Anterior cingulate cortex (tissue), 58 donors: Measurements from ENCODE around the gene SUN1.
"Not testable (repeated sequence)": the region's sequence is repeated elsewhere in the genome, so short reads cannot be mapped to it uniquely, and the experiment has no call there.

Source experiments
- DNase-seq, 58 donors: peaks; one replicate each; lab custom pipeline; 2025; lab: John Stamatoyannopoulos, UW

The SUN1 gene

DNA sequence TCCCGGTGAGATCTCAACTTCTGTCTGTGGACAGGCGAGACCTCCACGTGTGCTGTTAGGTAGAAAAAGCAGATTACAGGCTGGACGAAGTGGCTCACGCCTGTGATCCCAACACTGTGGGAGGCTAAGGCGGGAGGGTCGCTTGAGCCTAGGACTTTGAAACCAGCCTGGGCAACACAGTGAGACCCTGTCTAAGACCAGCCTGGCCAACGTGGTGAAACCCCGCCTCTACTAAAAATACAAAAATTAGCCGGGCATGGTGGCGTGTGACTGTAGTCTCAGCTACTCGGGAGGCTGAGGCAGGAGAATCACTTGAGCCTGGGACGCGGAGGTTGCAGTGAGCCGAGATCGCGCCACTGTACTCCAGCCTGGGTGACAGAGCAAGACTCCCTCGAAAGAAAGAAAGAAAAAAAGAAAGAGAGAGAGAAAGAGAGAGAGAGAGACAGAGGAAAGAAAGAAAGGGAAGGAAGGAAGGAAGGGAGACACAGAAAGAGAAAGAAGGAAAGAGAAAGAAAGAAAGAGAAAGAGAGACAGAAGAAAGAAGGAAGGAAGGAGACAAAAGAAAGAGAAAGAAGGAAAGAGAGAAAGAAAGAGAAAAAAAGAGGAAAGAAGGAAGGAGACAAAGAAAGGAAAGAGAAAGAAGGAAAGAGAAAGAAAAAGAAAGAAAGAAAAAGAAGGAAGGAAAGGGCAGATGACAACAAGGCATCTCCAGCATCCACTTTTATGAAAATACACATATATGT lies 29.6 kb upstream of the SUN1 start:
- DNase-seq: no peak

DNA sequence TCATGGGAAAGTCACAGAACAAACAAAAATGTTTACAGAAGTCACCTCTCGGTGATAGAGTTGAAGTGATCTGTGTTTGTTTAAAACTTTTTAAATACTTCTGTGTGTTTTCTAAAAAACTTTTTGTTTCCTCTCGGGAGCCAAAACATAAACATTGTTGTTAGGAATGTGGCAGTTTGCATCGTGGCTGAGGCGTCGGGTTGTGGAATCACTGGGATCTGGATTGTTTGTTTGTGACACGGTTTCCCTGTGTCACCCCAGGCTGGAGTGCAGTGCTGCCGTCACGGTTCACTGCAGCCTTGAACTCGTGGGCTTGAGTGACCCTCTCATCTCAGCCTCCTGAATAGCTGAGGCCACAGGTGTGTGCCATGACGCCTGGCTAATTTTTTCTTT lies 29.0 kb upstream of the SUN1 start:
- no peak for DNase-seq

DNA sequence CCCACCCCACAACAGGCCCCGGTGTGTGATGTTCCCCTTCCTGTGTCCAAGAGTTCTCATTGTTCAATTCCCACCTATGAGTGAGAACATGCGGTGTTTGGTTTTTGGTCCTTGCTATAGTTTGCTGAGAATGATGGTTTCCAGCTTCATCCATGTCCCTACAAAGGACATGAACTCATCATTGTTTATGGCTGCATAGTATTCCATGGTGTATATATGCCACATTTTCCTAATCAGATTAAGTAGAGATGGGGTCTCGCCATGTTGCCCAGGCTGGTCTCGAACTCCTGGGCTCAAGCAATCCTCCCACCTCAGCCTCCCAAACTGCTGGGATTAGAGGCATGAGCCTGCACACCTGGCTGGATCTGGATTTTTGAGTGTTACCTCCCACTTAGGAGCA lies 28.5 kb upstream of the SUN1 start:
- DNase-seq: not testable (repeated sequence)

DNA sequence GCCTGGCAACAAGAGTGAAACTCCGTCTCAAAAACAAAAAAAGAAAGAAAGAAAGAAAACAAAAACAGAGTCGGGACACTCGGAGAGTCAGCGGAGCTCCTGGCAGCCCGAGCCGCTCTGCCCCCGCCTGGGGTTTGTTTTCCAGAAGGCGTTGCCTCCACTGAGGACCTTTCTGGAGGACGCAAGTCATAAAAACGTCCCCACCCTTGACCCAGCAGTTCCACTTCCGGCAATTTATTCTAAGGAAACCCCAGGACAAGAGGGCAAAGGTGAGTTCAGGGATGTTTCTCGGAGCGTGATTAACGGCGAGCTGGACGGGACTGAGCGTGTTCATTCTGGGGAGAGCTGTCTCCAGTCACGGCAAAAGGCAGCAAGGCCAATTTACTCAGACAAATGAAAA lies 27.0 kb upstream of the SUN1 start:
- DNase-seq: no peak

DNA sequence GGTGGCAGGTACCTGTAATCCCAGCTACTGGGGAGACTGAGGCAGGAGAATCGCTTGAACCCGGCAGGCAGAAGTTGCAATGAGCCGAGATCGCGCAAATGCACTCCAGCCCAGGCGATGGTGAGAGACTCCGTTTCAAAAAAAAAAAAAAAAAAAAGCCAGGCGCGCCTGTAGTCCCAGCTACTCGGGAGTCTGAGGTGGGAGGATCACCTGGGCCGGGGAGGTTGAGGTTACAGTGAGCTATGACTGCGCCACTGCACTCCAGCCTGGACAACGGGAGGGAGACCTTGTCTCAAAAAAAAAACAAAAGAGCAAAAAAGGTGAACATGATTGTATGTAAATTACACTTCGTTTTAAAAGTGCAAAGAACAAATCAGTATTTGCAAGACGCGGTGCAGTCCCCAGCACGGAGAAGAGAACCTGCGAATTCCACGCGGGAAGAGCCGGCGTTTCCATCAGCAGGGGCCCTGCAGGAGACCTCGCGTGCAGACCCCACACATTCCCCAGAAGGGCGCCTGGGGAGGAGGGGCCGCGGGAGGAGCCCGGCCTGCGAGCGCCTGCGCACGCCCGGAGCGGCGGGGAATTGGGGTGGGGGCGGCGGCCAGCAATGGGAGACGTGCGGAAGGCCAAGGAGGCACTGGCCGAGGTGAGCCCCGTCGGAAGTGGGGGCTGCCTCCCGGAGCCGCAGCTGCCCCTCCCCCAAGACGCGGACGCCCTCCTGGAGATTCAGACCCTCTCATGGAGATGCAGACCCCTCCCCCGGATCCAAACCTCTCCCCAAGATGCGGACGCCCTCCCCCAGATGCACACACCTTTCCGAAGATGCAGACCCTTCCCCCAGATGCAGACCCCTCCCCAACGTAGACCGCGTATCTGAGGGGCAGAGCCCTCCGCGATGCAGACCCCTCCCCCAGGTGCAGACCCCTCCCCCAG lies 16.7 kb upstream of the SUN1 start:
- DNase-seq: peak in 8 of 58 donors; percentile 21 to 76 (median 34)

DNA sequence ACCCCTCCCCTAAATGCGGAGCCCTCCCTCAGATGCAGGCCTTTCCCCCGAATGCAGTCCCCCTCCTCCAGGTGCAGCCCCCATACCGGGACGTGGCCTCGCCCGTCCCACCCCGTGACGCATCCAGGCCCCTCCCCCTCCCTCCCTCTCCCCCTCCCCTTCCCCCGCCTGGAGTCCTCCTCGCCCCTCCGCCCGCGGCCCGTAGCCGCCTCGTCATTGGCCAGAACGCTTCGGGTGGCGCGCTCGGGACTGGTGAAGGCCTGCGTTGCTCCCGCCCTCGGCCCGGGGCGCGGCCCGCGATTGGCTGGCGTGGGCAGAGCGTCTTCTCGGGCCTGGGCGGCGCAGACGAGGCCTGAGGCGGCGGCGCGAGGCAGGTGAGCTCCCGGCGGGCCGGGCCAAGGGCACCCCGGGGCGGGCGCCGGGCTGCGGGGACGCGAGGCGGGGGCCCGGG lies 16.0 kb upstream of the SUN1 start:
- peak; percentile 52 to 99 (median 95) for DNase-seq

DNA sequence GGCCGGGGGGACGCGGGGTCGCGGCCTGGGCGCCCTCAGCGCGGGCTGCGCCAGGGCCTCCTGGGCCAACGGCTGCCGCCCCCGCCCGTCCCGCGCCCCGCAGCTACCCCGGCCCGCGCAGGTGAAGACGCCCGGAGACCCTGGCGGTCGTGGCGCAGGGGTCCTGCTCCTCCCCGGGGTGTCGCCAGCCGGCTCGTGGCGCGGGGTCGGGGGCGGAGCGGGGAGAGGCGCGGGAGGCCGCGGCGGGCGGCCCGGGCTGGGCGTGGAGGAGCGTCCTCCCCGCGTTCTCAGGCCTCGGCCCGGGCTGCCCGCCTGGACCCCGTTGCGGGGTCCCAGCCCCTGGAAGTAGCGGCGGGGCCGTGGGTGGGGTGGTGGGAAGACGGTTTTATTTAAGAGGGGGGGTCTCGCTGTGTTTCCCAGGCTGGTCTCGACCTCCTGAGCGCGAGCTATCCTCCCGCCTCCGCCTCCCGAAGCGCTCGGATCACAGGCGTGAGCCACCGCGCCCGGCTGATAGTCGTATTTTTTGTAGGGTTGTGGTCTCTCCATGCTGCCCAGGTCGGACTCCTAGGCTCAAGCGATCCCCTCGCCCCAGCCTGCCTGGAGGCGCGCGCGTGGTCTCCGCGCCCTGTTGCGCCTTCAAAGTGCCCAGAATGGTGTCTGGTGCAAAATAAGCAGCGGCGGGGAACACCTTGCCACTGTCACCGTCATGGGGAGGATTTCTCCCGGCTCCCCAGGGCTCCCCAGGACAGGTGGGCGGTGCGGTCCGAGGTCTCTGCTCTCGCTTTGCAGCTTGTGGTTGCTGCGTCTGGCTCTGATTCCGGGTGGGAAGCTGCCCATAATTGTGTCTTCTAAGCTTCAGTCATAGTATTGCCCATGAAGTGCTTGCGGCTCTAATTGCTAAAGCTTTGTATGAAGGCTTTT lies 15.3 kb upstream of the SUN1 start:
- no peak for DNase-seq

DNA sequence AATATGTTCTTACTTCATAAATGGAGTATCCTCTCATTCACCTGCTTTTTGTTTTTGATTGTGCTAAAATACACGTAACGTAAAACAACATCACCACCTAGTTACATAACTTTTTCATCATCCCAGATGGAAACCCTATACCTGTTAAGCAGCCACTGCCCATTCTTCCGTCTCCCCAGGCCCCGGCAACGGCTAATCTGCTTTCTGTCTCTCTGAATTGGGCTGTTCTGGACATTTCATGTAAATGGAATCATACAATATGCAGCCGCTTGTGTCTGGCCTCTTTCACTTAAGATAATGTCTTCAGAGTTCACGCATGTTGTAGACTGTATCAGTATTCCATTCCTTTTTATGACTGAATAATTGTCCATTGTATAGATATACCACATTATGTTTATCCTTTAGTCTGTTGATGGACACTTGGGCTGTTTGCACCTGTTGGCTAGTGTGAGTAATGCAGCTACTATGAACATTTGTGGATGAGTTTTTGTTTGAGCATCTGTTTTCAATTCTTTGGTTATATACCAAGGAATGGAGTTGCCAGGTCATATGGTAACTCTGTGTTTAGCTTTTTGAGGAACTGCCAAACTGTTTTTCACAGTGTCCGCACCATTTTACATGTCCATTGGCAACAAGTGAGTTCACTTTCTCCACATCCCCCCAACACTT lies 14.1 kb upstream of the SUN1 start:
- DNase-seq: no peak

DNA sequence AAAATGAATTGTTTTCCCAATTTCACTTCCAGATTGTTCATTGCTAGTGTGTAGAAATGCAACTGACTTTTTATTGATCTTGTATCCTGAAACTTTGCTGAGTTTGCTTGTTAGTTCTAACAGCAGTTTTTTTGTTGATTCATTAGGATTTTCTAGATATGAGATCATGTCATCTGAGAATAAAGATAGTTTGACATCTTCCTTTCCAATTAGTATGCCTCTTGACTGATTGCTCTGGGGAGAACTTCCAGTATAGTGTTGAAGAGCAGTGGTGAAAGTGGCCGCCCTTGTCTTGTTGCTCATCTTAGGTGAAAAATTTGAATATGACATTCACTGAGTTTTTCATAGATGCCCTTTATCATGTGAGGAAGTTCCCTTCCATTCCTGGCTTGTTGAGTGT lies 11.9 kb upstream of the SUN1 start:
- no peak for DNase-seq

DNA sequence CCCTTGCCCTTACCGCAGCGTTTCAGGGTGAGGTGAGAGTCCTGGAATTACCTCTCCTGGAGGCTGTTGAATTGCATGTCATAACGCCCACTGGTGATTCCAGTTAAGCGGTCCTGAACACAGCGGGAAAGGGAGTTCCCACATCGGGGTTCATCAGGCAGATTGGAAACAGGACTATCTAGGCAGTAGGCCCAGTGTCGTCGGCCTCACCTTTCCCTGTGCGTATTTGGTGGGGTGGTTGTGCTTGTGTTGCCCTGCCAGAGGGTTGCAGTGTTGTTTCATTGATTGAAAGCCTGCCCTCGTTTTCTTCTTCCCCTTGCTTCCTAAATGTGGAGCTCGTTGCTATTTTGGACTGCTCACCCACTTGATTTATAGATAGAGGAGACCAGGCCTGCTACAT lies 10.6 kb upstream of the SUN1 start:
- no peak for DNase-seq

DNA sequence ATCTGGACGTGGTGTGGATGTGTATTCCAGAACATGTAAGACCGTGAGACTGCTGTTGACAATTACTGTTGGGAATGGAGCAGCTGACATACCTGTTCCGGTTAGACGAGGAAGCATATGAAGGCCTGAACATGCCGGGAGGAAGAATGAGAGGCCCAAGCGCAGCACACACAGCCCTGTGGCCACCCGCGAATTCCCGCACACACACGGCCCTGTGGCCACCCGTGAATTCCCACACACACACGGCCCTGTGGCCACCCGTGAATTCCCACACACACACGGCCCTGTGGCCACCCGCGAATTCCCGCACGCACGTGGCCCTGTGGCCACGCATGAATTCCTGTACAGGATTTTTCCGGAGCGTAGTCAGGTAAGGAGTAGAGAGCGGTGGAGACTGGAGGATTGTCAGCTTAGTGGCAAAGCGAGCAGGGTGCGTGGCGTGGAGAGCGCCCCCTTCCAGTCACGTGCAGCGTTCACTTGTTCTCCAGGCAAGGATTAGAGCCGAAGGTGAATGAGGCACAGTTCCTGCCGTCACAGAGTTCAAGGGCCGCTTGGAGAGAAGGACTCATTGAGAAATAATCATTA lies 9.5 kb upstream of the SUN1 start:
- DNase-seq: no peak

DNA sequence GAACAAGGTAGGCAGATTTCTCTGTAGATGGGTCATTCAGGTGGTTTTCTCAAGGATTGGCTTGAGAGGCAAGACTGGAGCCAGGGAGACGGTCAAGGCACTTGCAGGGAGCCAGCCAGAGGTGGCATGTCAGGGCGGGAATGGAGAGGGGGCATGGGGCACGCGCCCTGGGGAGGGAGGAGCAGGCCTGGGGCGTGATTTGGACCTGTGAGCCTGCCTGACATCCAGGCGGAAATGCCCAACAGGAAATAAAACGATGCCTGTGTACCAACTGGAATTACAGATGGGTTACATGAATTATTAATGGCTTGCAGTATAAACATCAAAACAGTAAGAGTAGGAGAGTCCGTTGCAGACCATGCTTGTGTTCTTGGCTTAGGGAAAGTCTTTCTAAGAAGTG lies 8.6 kb upstream of the SUN1 start:
- no peak for DNase-seq

DNA sequence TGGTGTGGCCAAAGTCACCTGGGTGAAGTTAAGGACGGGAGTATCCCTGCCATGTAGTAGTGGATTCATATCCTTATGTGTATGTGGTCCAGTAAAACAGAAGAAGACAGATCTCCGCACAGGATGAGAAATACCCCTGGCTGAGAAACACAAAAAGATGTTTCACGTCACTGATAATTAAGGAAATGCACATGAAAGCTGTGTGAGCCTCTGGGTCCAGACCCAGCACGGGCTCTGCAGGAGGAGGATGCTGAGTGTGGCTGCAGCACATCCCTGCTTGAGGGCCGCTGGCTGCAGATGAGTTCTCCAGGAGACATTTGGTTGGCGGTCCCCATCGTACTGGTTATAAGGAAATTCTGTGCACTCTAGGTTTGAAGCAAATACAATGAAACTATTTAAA lies 8.2 kb upstream of the SUN1 start:
- DNase-seq: no peak

DNA sequence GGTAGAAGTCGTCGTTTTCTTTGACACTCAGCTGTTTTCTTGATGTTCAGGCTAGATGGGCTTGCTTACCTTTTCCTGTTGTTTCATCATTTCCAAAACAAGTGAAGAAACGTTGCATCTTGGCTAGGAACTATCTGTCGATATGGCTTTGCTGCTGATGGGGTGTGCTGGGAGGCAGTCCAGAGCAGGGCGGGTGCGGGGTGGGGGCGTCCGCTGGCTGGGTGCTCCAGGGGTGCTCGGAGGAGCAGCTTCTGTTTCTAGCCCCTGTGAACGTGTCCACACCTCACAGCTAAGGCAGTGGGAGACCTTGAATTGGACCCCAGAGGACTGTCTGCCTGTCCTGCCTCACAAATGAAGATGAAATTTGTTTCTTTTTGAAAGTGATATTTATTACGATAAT lies 7.6 kb upstream of the SUN1 start:
- DNase-seq: no peak

DNA sequence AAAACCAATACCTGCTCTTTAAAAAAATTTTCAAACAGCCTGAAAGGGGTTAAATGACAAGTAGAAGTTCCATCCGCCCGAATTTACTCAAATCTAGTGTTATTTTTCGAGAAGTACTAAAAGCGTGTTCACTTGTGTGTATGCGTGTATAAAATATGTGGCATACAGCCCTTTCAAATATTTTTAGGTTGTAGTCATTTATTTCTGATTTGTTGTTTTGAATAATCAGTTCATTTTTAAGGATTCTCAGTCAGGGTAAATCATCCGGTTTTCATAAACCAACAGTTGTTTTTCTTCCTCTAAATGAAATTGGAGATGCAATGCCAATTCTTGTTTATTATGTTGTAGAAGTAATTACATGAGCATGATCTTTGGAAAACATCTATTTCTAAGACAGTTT lies 6.9 kb upstream of the SUN1 start:
- no peak for DNase-seq

DNA sequence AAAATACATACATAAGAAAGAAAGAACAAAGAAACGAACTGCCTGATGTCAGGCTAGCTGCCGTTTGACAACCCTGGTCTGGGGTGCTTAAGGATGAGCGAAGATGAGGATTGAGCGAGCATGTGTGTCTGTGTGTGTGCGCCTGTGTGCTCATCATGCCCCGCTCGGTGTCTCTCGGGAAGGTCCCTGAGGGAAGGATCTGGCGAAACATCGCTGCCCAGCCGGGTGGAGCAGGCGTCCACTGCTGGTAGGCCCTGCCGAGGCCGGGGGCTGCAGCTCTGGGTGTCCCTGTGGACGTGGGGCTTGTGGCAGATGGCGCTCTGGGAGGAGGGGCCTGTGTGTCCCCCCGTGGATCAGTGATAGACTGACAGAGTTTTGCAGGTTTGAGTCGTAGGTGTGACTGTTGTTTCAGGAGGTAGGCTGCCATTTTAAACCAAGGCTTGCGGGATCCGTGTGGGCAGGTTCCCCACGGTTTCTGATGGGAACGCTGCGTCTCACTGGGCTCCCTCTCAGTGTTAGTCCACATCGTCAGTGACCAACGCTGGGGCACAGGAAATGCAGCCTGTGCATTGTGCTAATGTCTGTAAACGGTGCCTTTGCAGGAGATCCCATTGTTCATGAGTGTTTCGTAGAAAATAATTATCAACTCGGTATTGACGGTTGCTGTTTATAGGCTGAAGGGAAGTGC lies 5.9 kb upstream of the SUN1 start:
- no peak for DNase-seq

DNA sequence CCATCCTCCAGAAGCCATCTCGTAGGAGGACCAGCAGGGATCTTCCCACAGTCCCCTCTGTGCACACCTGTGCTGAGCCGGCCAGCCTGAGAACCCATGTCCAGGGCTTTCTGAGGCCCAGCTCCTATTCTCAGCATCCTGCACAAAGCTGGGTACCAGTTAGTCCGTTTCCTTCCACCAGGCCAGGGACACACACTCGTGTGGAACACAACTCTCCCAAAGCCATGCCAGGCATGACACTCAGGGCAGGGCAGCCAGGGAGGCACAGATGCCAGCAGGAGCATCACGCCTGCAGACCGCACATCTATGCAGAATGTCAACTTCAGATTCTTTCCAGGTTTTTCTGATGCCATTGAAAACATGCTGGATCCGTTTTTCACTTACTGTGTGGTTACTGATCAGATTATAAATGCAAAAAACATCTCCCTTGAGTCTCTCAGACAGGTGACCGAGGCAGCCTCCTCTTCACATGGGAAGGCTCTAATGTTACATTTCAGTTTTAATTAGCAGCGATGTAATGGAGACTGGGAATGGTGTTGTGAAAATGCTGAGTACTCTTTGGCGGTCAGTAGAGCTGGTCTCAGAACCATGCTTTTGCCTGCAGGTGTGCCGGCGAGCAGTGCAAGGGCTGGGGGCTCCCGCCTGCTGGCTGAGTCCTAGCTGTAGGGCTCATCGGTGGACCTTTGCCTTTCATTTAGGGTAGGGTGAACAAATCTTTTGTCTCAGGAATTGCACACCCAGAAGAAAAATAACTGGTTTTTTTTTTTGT lies 3.3 kb upstream of the SUN1 start:
- DNase-seq: no peak

DNA sequence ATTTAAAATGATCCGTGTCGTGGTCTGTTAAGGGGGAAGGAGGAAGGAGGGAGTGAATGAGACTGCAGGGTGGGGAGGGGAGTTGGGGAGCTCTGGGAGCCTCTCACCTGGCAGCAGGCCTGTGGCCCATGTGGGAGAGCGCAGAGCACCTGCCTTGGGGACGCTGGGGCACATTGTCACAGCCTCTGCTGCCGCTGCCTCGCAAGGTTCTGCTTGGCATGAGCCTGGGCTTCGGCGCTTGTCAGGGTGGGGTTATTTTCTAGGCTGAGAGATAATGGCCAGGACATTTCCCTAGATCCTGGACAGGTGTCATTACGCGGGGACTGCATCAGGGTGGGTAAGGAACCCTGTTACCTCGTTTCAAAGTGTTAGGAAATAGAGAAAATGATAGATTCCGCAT lies 2.2 kb upstream of the SUN1 start:
- DNase-seq: no peak
